Neural progenitor cell (in vitro differentiated cells): ENCODE data around the gene PNPLA3. TPM values are rescaled to one million over a fixed set of nuclear protein-coding genes. Genes with fewer than 3 reads are reported as not detected.

Experiments
- DNase-seq: peaks from one replicate; pipeline ENCODE4 v3.0.0-alpha.2; 2016; ENCODE audit warnings: low spot score
- H2AFZ ChIP-seq: fragments of 200-600 bp; sonication (generic); replicated peaks from 2 replicates; pipeline ENCODE4 v1.6.1; 2016; ENCODE audit warnings: antibody characterized with exemption
- H3F3A ChIP-seq: fragments of 200-600 bp; sonication (generic); 2 replicates; pipeline ENCODE4 v1.6.1; 2016; ENCODE audit warnings: antibody characterized with exemption, low read depth
- H3K27ac ChIP-seq: fragments of 200-600 bp; sonication (generic); 2 replicates; pipeline ENCODE4 v1.5.1; 2016; ENCODE audit warnings: mild to moderate bottlenecking
- H3K27me3 ChIP-seq: fragments of 200-600 bp; sonication (generic); 2 replicates; pipeline ENCODE4 v1.6.1; 2016; ENCODE audit warnings: mild to moderate bottlenecking, moderate library complexity
- H3K36me3 ChIP-seq: fragments of 200-600 bp; sonication (generic); 2 replicates; pipeline ENCODE4 v1.5.1; 2016
- H3K4me1 ChIP-seq: fragments of 200-600 bp; sonication (generic); 2 replicates; pipeline ENCODE4 v1.6.1; 2016; ENCODE audit warnings: mixed run types
- H3K4me2 ChIP-seq: fragments of 200-600 bp; sonication (generic); 2 replicates; pipeline ENCODE4 v1.6.1; 2016
- H3K4me3 ChIP-seq: fragments of 200-600 bp; sonication (generic); 2 replicates; pipeline ENCODE4 v1.5.1; 2016
- H3K79me2 ChIP-seq: fragments of 200-600 bp; sonication (generic); 2 replicates; pipeline ENCODE4 v1.6.1; 2016; ENCODE audit warnings: low read depth
- H3K9ac ChIP-seq: fragments of 200-600 bp; sonication (generic); 2 replicates; pipeline ENCODE4 v1.6.1; 2016
- H3K9me3 ChIP-seq: fragments of 200-600 bp; sonication (generic); 2 replicates; pipeline ENCODE4 v1.5.1; 2016; ENCODE audit warnings: low read depth
- H4K20me1 ChIP-seq: fragments of 200-600 bp; sonication (generic); 2 replicates; pipeline ENCODE4 v1.6.1; 2016; ENCODE audit warnings: low read depth
- H3K27ac Mint-ChIP-seq: 3 replicates; pipeline ENCODE4 v1.8.0; 2021; ENCODE audit warnings: mixed read lengths
- H3K27me3 Mint-ChIP-seq: 2 replicates; pipeline ENCODE4 v1.8.0; 2022; ENCODE audit warnings: low read depth, mild to moderate bottlenecking, inconsistent platforms, moderate library complexity, mixed read lengths; ENCODE audit not compliant: insufficient read depth
- H3K36me3 Mint-ChIP-seq: 3 replicates; pipeline ENCODE4 v1.8.0; 2021; ENCODE audit warnings: mixed read lengths
- H3K4me1 Mint-ChIP-seq: 3 replicates; pipeline ENCODE4 v1.8.0; 2021; ENCODE audit warnings: mixed read lengths
- H3K4me3 Mint-ChIP-seq: 3 replicates; pipeline ENCODE4 v1.8.0; 2021; ENCODE audit warnings: mild to moderate bottlenecking, moderate library complexity, mixed read lengths
- H3K9me3 Mint-ChIP-seq: 3 replicates; pipeline ENCODE4 v1.8.0; 2020; ENCODE audit warnings: mixed read lengths
- CTCF ChIP-seq: fragments of 200-600 bp; sonication (generic); IDR thresholded peaks from 2 replicates; pipeline ENCODE4 v1.5.1; 2017; ENCODE audit warnings: antibody characterized with exemption, mild to moderate bottlenecking
- EZH2 ChIP-seq: fragments of 200-600 bp; sonication (generic); IDR thresholded peaks from 2 replicates; pipeline ENCODE4 v1.6.1; 2017; ENCODE audit warnings: antibody characterized with exemption, mild to moderate bottlenecking, moderate library complexity
- EZH2phosphoT487 ChIP-seq: fragments of 200-600 bp; sonication (generic); IDR thresholded peaks from 2 replicates; pipeline ENCODE4 v1.6.1; 2017; ENCODE audit warnings: antibody characterized with exemption
- total RNA-seq: library from RNA; depleted of rRNA; stranded (reverse); fragments of >200 nt; gene quantifications from 2 replicates; pipeline ENCODE4 v1.2.3, GENCODE V29; 2015; ENCODE audit warnings: low replicate concordance

Gene PNPLA3
- total RNA-seq, 1 donor from 2014 or later: 4.8 TPM

GRCh38 chr22:43980996-43981395 lies 57.4 kb downstream of the PNPLA3 start:
- Histone ChIP-seq H3K36me3 (peaks cover 15% of the 10 kb centered on the region), H3K4me2 (no peak overlapping the region), H3K27me3 (no peaks in the 10 kb centered on the region), H3K27ac (no peak overlapping the region), H3K4me3 (no peak overlapping the region), H3F3A (no peaks in the 10 kb centered on the region), H2AFZ (no peak overlapping the region), H3K9me3 (no peaks in the 10 kb centered on the region), H4K20me1 (no peaks in the 10 kb centered on the region), H3K9ac (no peak overlapping the region), H3K79me2 (no peaks in the 10 kb centered on the region), H3K4me1 (no peaks in the 10 kb centered on the region)
- H3K27ac Mint-ChIP-seq: no peak overlapping the region
- no peaks in the 10 kb centered on the region for H3K27me3 Mint-ChIP-seq
- peaks cover 11% of the 10 kb centered on the region for H3K36me3 Mint-ChIP-seq
- TF ChIP-seq EZH2phosphoT487 (no peak), CTCF (no peak), EZH2 (no peak)
- no peak overlapping the region for H3K4me3 Mint-ChIP-seq
- DNase-seq: no peak
- no peaks in the 10 kb centered on the region for H3K9me3 Mint-ChIP-seq
- H3K4me1 Mint-ChIP-seq: peaks cover 4% of the 10 kb centered on the region

GRCh38 chr22:43983808-43984207 lies 60.2 kb downstream of the PNPLA3 start:
- Histone ChIP-seq H3K79me2 (no peaks in the 10 kb centered on the region), H3K4me1 (no peaks in the 10 kb centered on the region), H3K27ac (no peak overlapping the region), H4K20me1 (no peaks in the 10 kb centered on the region), H3K9me3 (no peaks in the 10 kb centered on the region), H3K36me3 (peaks cover 15% of the 10 kb centered on the region), H3K27me3 (no peaks in the 10 kb centered on the region), H3K4me2 (no peak overlapping the region), H3K4me3 (no peak overlapping the region), H3K9ac (no peak overlapping the region), H3F3A (no peaks in the 10 kb centered on the region), H2AFZ (no peak overlapping the region)
- DNase-seq: no peak
- peaks cover 17% of the 10 kb centered on the region for H3K4me1 Mint-ChIP-seq
- peaks cover 8% of the 10 kb centered on the region for H3K36me3 Mint-ChIP-seq
- H3K27me3 Mint-ChIP-seq: no peaks in the 10 kb centered on the region
- H3K4me3 Mint-ChIP-seq: no peak overlapping the region
- no peak for TF ChIP-seq EZH2
- no peak for TF ChIP-seq CTCF
- TF ChIP-seq EZH2phosphoT487: no peak
- no peaks in the 10 kb centered on the region for H3K9me3 Mint-ChIP-seq
- H3K27ac Mint-ChIP-seq: no peak overlapping the region

- Mint-ChIP-seq H3K36me3 (peaks cover under 1% of the 10 kb centered on the region), H3K27ac (no peak overlapping the region)
These were observed 61.9 kb downstream of the PNPLA3 start for GRCh38 chr22:43985532-43985931.

More at GRCh38 chr22:43985532-43985931, 61.9 kb downstream of the PNPLA3 start:
- no peak overlapping the region for H3K4me3 ChIP-seq
- H3K36me3 ChIP-seq: peaks cover 15% of the 10 kb centered on the region
- TF ChIP-seq EZH2: no peak
- no peak for TF ChIP-seq EZH2phosphoT487
- no peak for TF ChIP-seq CTCF
- no peak overlapping the region for H3K9ac ChIP-seq
- Mint-ChIP-seq H3K4me3 (no peak overlapping the region), H3K4me1 (peaks cover 17% of the 10 kb centered on the region), H3K27me3 (peaks cover 3% of the 10 kb centered on the region), H3K9me3 (no peaks in the 10 kb centered on the region)
- H2AFZ ChIP-seq: no peak overlapping the region
- H3F3A ChIP-seq: no peaks in the 10 kb centered on the region
- H3K9me3 ChIP-seq: no peaks in the 10 kb centered on the region
- no peak for DNase-seq
- H3K27me3 ChIP-seq: no peaks in the 10 kb centered on the region
- H4K20me1 ChIP-seq: no peaks in the 10 kb centered on the region
- H3K4me2 ChIP-seq: no peak overlapping the region
- no peak overlapping the region for H3K27ac ChIP-seq
- H3K4me1 ChIP-seq: no peaks in the 10 kb centered on the region
- H3K79me2 ChIP-seq: no peaks in the 10 kb centered on the region
